ENCODE data around the gene GPR158. TPM values are rescaled to one million over a fixed set of nuclear protein-coding genes. Genes with fewer than 3 reads are reported as not detected.

The GPR158 gene
- total and polyA plus RNA-seq, 2 experiments from 2014 or later: 0.02 to 0.47 TPM

DNA sequence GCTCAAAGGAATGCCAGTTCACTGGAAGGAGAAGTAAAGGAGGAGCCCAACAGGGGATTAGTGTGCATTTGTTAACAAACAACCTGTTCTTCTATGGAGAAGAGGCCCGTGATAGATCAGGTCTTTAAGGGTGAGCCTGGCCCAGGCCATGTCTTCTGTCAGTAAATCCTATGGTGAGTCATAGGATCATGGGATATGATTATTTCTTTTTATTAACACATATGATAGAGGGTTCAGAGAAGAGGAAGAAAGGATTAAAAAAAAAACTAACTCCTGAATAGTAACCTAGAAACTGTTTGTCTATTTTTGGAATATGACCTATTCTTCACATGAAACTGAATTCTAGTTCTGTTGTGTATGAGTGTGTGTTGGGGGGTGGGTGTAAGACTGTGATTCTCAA, 70.4 kb downstream of the GPR158 start:
- WGBS (ENCODE audit: low lambda C conversion rate, missing lambda C conversion rate): 65% methylated on average over 1 of the region's 1 CpG
- no peaks in the 10 kb centered on the region for H4K20me1 ChIP-seq (ENCODE audit: insufficient read depth, poor library complexity, severe bottlenecking)
- H3K27me3 ChIP-seq: no peaks in the 10 kb centered on the region
- no peak overlapping the region for H2AFZ ChIP-seq
- H3K36me3 ChIP-seq (replicated peaks; ENCODE audit: insufficient read depth, low read depth): no peaks in the 10 kb centered on the region
- H3K4me1 ChIP-seq (ENCODE audit: insufficient read depth): no peaks in the 10 kb centered on the region
- H3K4me2 ChIP-seq: no peak overlapping the region
- no peaks in the 10 kb centered on the region for H3K9me3 ChIP-seq (ENCODE audit: low read depth)
- no peak overlapping the region for H3K4me3 ChIP-seq
- no peaks in the 10 kb centered on the region for H3K9me2 ChIP-seq (replicated peaks; ENCODE audit: insufficient read depth)
- no peak overlapping the region for H3K27ac ChIP-seq
- no peak for TF ChIP-seq EZH2 (IDR thresholded peaks at IDR 0.05; ENCODE audit: borderline replicate concordance)
- no peak for TF ChIP-seq EZH2phosphoT487 (IDR thresholded peaks at IDR 0.05; ENCODE audit: low read depth, severe bottlenecking, unreplicated experiment)
- no peak for DNase-seq (ENCODE audit: low spot score)
- no peaks in the 10 kb centered on the region for H3K79me2 ChIP-seq

DNA sequence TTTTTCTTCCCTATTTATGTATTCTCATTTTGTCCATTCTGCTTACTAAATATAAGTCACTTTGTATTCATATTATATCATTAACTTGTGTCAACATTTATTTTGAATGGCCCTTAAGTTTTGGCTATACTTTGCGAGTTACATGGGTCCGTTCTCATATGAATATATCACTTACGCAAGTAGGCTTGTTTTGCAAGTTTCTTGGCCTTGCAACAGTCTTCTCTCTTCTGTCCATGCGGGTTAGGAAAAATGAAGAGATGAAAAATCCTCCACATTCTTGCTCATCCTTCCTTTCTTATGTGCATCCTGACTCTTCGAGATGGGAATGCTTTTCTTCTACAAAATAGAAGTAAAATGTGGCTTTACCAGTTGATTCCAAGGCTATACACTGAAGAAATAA, 82.8 kb downstream of the GPR158 start:
- no peak for TF ChIP-seq EZH2 (IDR thresholded peaks at IDR 0.05; ENCODE audit: borderline replicate concordance)
- TF ChIP-seq, protein P1, sequence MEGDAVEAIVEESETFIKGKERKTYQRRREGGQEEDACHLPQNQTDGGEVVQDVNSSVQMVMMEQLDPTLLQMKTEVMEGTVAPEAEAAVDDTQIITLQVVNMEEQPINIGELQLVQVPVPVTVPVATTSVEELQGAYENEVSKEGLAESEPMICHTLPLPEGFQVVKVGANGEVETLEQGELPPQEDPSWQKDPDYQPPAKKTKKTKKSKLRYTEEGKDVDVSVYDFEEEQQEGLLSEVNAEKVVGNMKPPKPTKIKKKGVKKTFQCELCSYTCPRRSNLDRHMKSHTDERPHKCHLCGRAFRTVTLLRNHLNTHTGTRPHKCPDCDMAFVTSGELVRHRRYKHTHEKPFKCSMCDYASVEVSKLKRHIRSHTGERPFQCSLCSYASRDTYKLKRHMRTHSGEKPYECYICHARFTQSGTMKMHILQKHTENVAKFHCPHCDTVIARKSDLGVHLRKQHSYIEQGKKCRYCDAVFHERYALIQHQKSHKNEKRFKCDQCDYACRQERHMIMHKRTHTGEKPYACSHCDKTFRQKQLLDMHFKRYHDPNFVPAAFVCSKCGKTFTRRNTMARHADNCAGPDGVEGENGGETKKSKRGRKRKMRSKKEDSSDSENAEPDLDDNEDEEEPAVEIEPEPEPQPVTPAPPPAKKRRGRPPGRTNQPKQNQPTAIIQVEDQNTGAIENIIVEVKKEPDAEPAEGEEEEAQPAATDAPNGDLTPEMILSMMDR (IDR thresholded peaks at IDR 0.05; ENCODE audit: poor library complexity): no peak
- TF ChIP-seq EZH2phosphoT487 (IDR thresholded peaks at IDR 0.05; ENCODE audit: low read depth, severe bottlenecking, unreplicated experiment): no peak
- H3K9me2 ChIP-seq (replicated peaks; ENCODE audit: insufficient read depth): no peaks in the 10 kb centered on the region
- H3K4me3 ChIP-seq: no peak overlapping the region
- H3K4me1 ChIP-seq (ENCODE audit: insufficient read depth): no peaks in the 10 kb centered on the region
- no peak for DNase-seq (ENCODE audit: low spot score)
- WGBS (ENCODE audit: low lambda C conversion rate, missing lambda C conversion rate): 92% methylated on average over 5 of the region's 5 CpGs
- H3K36me3 ChIP-seq (replicated peaks; ENCODE audit: insufficient read depth, low read depth): no peaks in the 10 kb centered on the region
- no peaks in the 10 kb centered on the region for H3K9me3 ChIP-seq (ENCODE audit: low read depth)
- H3K27me3 ChIP-seq: no peaks in the 10 kb centered on the region
- no peaks in the 10 kb centered on the region for H3K79me2 ChIP-seq
- no peak overlapping the region for H2AFZ ChIP-seq
- H4K20me1 ChIP-seq (ENCODE audit: insufficient read depth, poor library complexity, severe bottlenecking): no peaks in the 10 kb centered on the region
- H3K4me2 ChIP-seq: no peak overlapping the region
- H3K27ac ChIP-seq: no peak overlapping the region

DNA sequence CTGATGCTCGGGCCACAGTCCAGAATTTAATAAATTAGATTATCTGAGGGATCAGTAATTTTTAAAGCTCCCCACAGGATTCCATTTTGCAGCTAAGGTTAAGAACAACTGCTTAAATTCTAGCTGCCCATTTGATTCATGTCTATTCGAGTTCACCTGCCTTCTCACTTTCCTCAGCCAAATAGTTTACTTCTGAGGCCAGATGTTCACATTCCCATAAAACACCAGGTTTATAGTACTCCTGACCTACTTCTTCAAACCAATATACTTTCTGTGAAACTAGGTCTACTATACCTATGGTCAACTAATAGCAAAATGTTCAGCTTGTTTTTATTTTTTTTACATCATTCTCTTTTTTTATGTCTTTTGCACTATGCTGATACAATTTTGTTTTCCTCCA, 86.3 kb downstream of the GPR158 start:
- no peak for TF ChIP-seq EZH2phosphoT487 (IDR thresholded peaks at IDR 0.05; ENCODE audit: low read depth, severe bottlenecking, unreplicated experiment)
- TF ChIP-seq, protein P1 (IDR thresholded peaks at IDR 0.05; ENCODE audit: poor library complexity): no peak
- no peak for TF ChIP-seq EZH2 (IDR thresholded peaks at IDR 0.05; ENCODE audit: borderline replicate concordance)
- Histone ChIP-seq H3K79me2 (no peaks in the 10 kb centered on the region), H3K36me3 (replicated peaks; ENCODE audit: insufficient read depth, low read depth) (no peaks in the 10 kb centered on the region), H3K4me3 (no peak overlapping the region), H3K27me3 (no peaks in the 10 kb centered on the region), H3K4me1 (ENCODE audit: insufficient read depth) (no peaks in the 10 kb centered on the region), H3K9me3 (ENCODE audit: low read depth) (no peaks in the 10 kb centered on the region), H4K20me1 (ENCODE audit: insufficient read depth, poor library complexity, severe bottlenecking) (no peaks in the 10 kb centered on the region), H2AFZ (no peak overlapping the region), H3K4me2 (no peak overlapping the region), H3K27ac (no peak overlapping the region), H3K9me2 (replicated peaks; ENCODE audit: insufficient read depth) (no peaks in the 10 kb centered on the region)
- no peak for DNase-seq (ENCODE audit: low spot score)
- WGBS (ENCODE audit: low lambda C conversion rate, missing lambda C conversion rate): 61% methylated on average over 2 of the region's 2 CpGs

DNA sequence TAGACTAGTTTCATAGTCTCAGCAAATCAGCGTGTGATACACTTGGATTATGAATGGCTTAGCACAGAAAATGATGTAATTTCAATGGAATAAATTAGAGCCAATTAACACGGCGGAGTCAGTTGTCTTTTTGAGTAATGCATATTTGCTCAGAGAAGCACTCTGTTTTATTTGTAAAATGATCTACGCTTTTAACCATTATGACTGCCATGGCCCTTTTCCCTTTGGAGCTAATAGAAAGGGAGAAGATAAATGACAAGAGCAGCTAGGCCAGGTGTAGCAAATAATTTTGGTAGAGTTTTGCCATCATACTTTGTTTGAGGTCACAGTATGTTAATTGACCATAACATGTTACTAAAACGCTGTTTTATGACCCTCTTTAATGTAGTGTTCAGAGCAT, 86.8 kb downstream of the GPR158 start:
- Histone ChIP-seq H3K4me2 (no peak overlapping the region), H4K20me1 (ENCODE audit: insufficient read depth, poor library complexity, severe bottlenecking) (no peaks in the 10 kb centered on the region), H3K79me2 (no peaks in the 10 kb centered on the region), H3K9me2 (replicated peaks; ENCODE audit: insufficient read depth) (no peaks in the 10 kb centered on the region), H3K27ac (no peak overlapping the region), H3K4me3 (no peak overlapping the region), H3K4me1 (ENCODE audit: insufficient read depth) (no peaks in the 10 kb centered on the region), H2AFZ (no peak overlapping the region), H3K36me3 (replicated peaks; ENCODE audit: insufficient read depth, low read depth) (no peaks in the 10 kb centered on the region), H3K27me3 (no peaks in the 10 kb centered on the region), H3K9me3 (ENCODE audit: low read depth) (no peaks in the 10 kb centered on the region)
- TF ChIP-seq EZH2 (IDR thresholded peaks at IDR 0.05; ENCODE audit: borderline replicate concordance) (no peak), EZH2phosphoT487 (IDR thresholded peaks at IDR 0.05; ENCODE audit: low read depth, severe bottlenecking, unreplicated experiment) (no peak)
- TF ChIP-seq, protein P1 (IDR thresholded peaks at IDR 0.05; ENCODE audit: poor library complexity): no peak
- DNase-seq (ENCODE audit: low spot score): no peak
- 86% methylated on average over 5 of the region's 5 CpGs for WGBS (ENCODE audit: low lambda C conversion rate, missing lambda C conversion rate)

All from hepatocyte (in vitro differentiated cells).